K562 (cell line): ENCODE measurements around the gene HLA-DOB. TPM values are rescaled to one million over a fixed set of nuclear protein-coding genes. Genes with fewer than 3 reads are reported as not detected.
A peak's percentile ranks its signal among the peaks of the same experiment; 100 is the strongest.

Experiments used
- ATAC-seq: fragments of 200-7000 bp; cut with Tn5 transposase; 3 replicates; pipeline ENCODE4 v1.9.1; 2020; ENCODE audit warnings: moderate library complexity
- BruUV-seq: library from RNA; stranded (reverse); fragments of 400-500 nt; replicated peaks from 2 replicates; lab custom pipeline; 2021; lab: Mats Ljungman, UMichigan
- CTCF ChIA-PET: fragments of 300-600 bp; formaldehyde crosslinking; extraction: SDS; loops from one replicate; lab custom pipeline; 2021; ENCODE audit warnings: low intra/inter-chr PET ratio; lab: Yijun Ruan, JAX
- POLR2A ChIA-PET: fragments of 300-600, 350-650 bp; sonication (Branson Sonifier 250); formaldehyde crosslinking; extraction: SDS; loops from one replicate; lab custom pipeline; 2021; ENCODE audit warnings: antibody characterized with exemption, inconsistent platforms; lab: Yijun Ruan, JAX
- DNase-seq, 4 experiments: peaks; one replicate each; pipeline versions ENCODE4 v3.0.0 to v3.0.0-alpha.2; 2011 to 2018; ENCODE audit warnings: low spot score in 3 of 4, mixed read lengths in 3 of 4; ENCODE audit errors: extremely low read depth in 1 of 4
- FAIRE-seq: peaks from 2 replicates; lab custom pipeline; 2011; peaks lifted over from hg19 to GRCh38; lab: Jason Lieb, UNC
- H2AFZ ChIP-seq: 2 replicates; pipeline ENCODE4 v1.6.0; 2011; ENCODE audit warnings: low read depth, low read length, control low read depth, inconsistent platforms
- H3K27ac ChIP-seq: fragments of 200-600 bp; 3 replicates; pipeline ENCODE4 v1.8.0; 2011; ENCODE audit warnings: low read depth, mild to moderate bottlenecking, control low read depth, inconsistent platforms, low read length, moderate library complexity, mixed read lengths; ENCODE audit errors: extremely low read depth
- H3K27me3 ChIP-seq, 2 experiments: fragments of 300-600 bp in 1 of 2; 2 replicates in 1 of 2; 3 replicates in 1 of 2; pipeline versions ENCODE4 v1.6.0 to v1.8.0; 2011; ENCODE audit warnings: inconsistent platforms in 2 of 2, low read length in 2 of 2, mild to moderate bottlenecking in 1 of 2, mixed read lengths in 1 of 2, moderate library complexity in 1 of 2; ENCODE audit not compliant: control insufficient read depth in 2 of 2, insufficient read depth in 2 of 2
- H3K36me3 ChIP-seq: fragments of 300-600 bp; 3 replicates; pipeline ENCODE4 v1.8.0; 2011; ENCODE audit warnings: mild to moderate bottlenecking, low read length, inconsistent platforms; ENCODE audit not compliant: control insufficient read depth, insufficient read depth
- H3K4me1 ChIP-seq, 2 experiments: fragments of 200-600 bp in 1 of 2; replicated peaks in 1 of 2; 2 replicates in 1 of 2; 3 replicates in 1 of 2; pipeline versions ENCODE4 v1.5.1 to v1.8.0; 2011; ENCODE audit warnings: inconsistent platforms in 2 of 2, low read length in 2 of 2, mild to moderate bottlenecking in 1 of 2, mixed read lengths in 1 of 2, moderate library complexity in 1 of 2; ENCODE audit not compliant: control insufficient read depth in 2 of 2, insufficient read depth in 2 of 2
- H3K4me2 ChIP-seq: 2 replicates; pipeline ENCODE4 v1.6.1; 2011; ENCODE audit warnings: low read length, control low read depth, inconsistent platforms, mixed read lengths; ENCODE audit not compliant: insufficient read depth
- H3K4me3 ChIP-seq: fragments of 200-600 bp; sonication (generic), shearing (Covaris generic); 2 replicates; pipeline ENCODE4 v1.5.1; 2016; ENCODE audit warnings: control low read depth, inconsistent platforms
- H3K79me2 ChIP-seq: fragments of 200-600 bp; 3 replicates; pipeline ENCODE4 v1.8.0; 2011; ENCODE audit warnings: low read length, inconsistent platforms; ENCODE audit not compliant: control insufficient read depth, insufficient read depth
- H3K9ac ChIP-seq, 2 experiments: 2 replicates each; pipeline versions ENCODE4 v1.6.0 to v1.6.1; 2011; ENCODE audit warnings: low read depth in 2 of 2, low read length in 2 of 2, control low read depth in 1 of 2, inconsistent platforms in 1 of 2, mild to moderate bottlenecking in 1 of 2, mixed read lengths in 1 of 2; ENCODE audit not compliant: insufficient read depth in 1 of 2
- H3K9me1 ChIP-seq: one replicate; pipeline ENCODE4 v1.6.0; 2011; ENCODE audit warnings: inconsistent platforms, mild to moderate bottlenecking, low read length, moderate library complexity; ENCODE audit not compliant: control insufficient read depth, insufficient read depth
- H3K9me3 ChIP-seq: replicated peaks from 2 replicates; pipeline ENCODE4 v1.5.1; 2011; ENCODE audit warnings: low read depth, low read length, inconsistent platforms; ENCODE audit not compliant: control insufficient read depth, insufficient read depth
- H4K20me1 ChIP-seq: replicated peaks from 2 replicates; pipeline ENCODE4 v1.6.1; 2011; ENCODE audit warnings: low read length, inconsistent platforms, mixed read lengths; ENCODE audit not compliant: control insufficient read depth, insufficient read depth
- CBFA2T3 ChIP-seq: fragments of 450-650 bp; IDR thresholded peaks from 2 replicates; pipeline ENCODE4 v1.6.1; 2017
- DDX20 ChIP-seq: fragments of 450-650 bp; IDR thresholded peaks from 2 replicates; pipeline ENCODE4 v1.6.1; 2016; ENCODE audit warnings: missing genetic modification characterization, low read depth, mild to moderate bottlenecking, missing compliant biosample characterization, moderate library complexity
- DMBX1 ChIP-seq: fragments of 250-450 bp; sonication (Bioruptor Pico); IDR thresholded peaks from 2 replicates; pipeline ENCODE4 v1.8.0; 2022; ENCODE audit warnings: inconsistent platforms, mild to moderate bottlenecking, moderate library complexity, borderline replicate concordance
- GATAD2B ChIP-seq: fragments of 450-650 bp; IDR thresholded peaks from 2 replicates; pipeline ENCODE4 v1.6.1; 2017; ENCODE audit warnings: mild to moderate bottlenecking, borderline replicate concordance
- HDAC8 ChIP-seq: fragments of 450-650 bp; IDR thresholded peaks from 2 replicates; pipeline ENCODE4 v1.6.1; 2016; ENCODE audit warnings: mild to moderate bottlenecking, missing genetic modification characterization, moderate library complexity, missing compliant biosample characterization
- KDM1A ChIP-seq, 2 experiments: fragments of 450-650 bp; IDR thresholded peaks; 2 replicates each; pipeline ENCODE4 v1.6.1; 2016; ENCODE audit warnings: mild to moderate bottlenecking in 2 of 2
- KLF16 ChIP-seq: IDR thresholded peaks from 2 replicates; pipeline ENCODE4 v1.6.1; 2016; ENCODE audit warnings: antibody characterized with exemption
- MIER1 ChIP-seq: fragments of 450-650 bp; IDR thresholded peaks from 2 replicates; pipeline ENCODE4 v1.6.1; 2016; ENCODE audit warnings: antibody characterized with exemption, mild to moderate bottlenecking, low read depth
- NR2C2 ChIP-seq, 2 experiments: fragments of 200-800 bp in 1 of 2; sonication (Bioruptor generic) in 1 of 2; sonication (generic) in 1 of 2; formaldehyde crosslinking in 1 of 2; IDR thresholded peaks; 2 replicates each; pipeline versions ENCODE4 v1.6.1 to v1.8.0; 2016 to 2022; ENCODE audit warnings: mild to moderate bottlenecking in 1 of 2, missing compliant biosample characterization in 1 of 2, missing genetic modification characterization in 1 of 2, missing genetic modification reagents in 1 of 2
- PCBP2 ChIP-seq: fragments of 200-400 bp; formaldehyde crosslinking; IDR thresholded peaks from 2 replicates; pipeline ENCODE4 v1.6.1; 2018; ENCODE audit warnings: low read length, low read depth, mild to moderate bottlenecking, moderate library complexity; ENCODE audit not compliant: poor library complexity, severe bottlenecking
- SUPT5H ChIP-seq: fragments of 450-650 bp; IDR thresholded peaks from 2 replicates; pipeline ENCODE4 v1.6.1; 2016
- ZBTB17 ChIP-seq: fragments of 450-650 bp; formaldehyde crosslinking; IDR thresholded peaks from 2 replicates; pipeline ENCODE4 v1.4.0; 2020; ENCODE audit warnings: mild to moderate bottlenecking
- ZNF224 ChIP-seq: sonication (generic); formaldehyde crosslinking; IDR thresholded peaks from 2 replicates; pipeline ENCODE4 v1.8.0; 2022; ENCODE audit warnings: mild to moderate bottlenecking, missing genetic modification reagents
- ZNF551 ChIP-seq: fragments of 250-450 bp; sonication (Bioruptor Pico); IDR thresholded peaks from 2 replicates; pipeline ENCODE4 v1.5.0; 2021; ENCODE audit warnings: mild to moderate bottlenecking, moderate library complexity
- WGBS: fragments of 100-300 bp; shearing (Covaris generic); methylation state at CpG from one replicate; pipeline ENCODE4 v1.1.6; 2016; ENCODE audit warnings: low coverage, mixed read lengths; ENCODE audit not compliant: insufficient coverage; ENCODE audit errors: missing lambda C conversion rate; 5-methylcytosine and 5-hydroxymethylcytosine counted together
- in situ Hi-C: fragments of 300-500 bp; cut with MboI; formaldehyde crosslinking; loops from 4 replicates; pipeline ENCODE4 v1.15.0; 2018; ENCODE audit warnings: inconsistent platforms, mixed read lengths
- intact Hi-C: fragments of 100-400 bp; cut with micrococcal nuclease; formaldehyde crosslinking; loops from 2 replicates; pipeline ENCODE4 v1.14.2; 2022
- polyA plus RNA-seq, 8 experiments: library from polyadenylated mRNA; depleted of rRNA in 4 of 8; stranded (reverse) in 5 of 8; unstranded in 3 of 8; fragments of >200 nt; fragmentation: Nextera tagmentation in 2 of 8; fragmentation: Illumina TruSeq in 1 of 8; extraction: Ambion mirVana in 2 of 8; extraction: Trizol in 1 of 8; gene quantifications; 2 replicates each; pipeline versions ENCODE4 v1.2.1 to v1.2.3, GENCODE V29; 2011 to 2014; ENCODE audit warnings: inconsistent platforms in 1 of 8, missing spikeins in 1 of 8
- total RNA-seq, 7 experiments: library from RNA; depleted of rRNA in 6 of 7; stranded (reverse); fragments of >200 nt in 6 of 7; fragmentation: Illumina TruSeq in 2 of 7; extraction: Trizol in 2 of 7; gene quantifications; 2 replicates each; pipeline versions ENCODE4 v1.2.1 to v1.2.3, GENCODE V29; 2011 to 2021; ENCODE audit warnings: low replicate concordance in 1 of 7
- TF ChIP-seq, protein P1 (sequence below): sonication (generic); formaldehyde crosslinking; IDR thresholded peaks from 2 replicates; pipeline ENCODE4 v1.8.0; 2022; ENCODE audit warnings: missing genetic modification reagents, mild to moderate bottlenecking, borderline replicate concordance
- TF ChIP-seq, protein P2 (sequence below): fragments of 250-450 bp; sonication (Bioruptor Pico); IDR thresholded peaks from 2 replicates; pipeline ENCODE4 v1.4.0; 2020; ENCODE audit warnings: mild to moderate bottlenecking
- TF ChIP-seq, protein P3 (sequence below): sonication (generic); formaldehyde crosslinking; IDR thresholded peaks from 2 replicates; pipeline ENCODE4 v1.8.0; 2022; ENCODE audit warnings: missing genetic modification reagents, mild to moderate bottlenecking, moderate library complexity, borderline replicate concordance

Gene HLA-DOB
- total and polyA plus RNA-seq, 9 of the 15 experiments (the other 6 are each of a cell fraction or from before 2014, with no cell fraction given): 1.2 to 4.0 (median 2.5) TPM

DNA sequence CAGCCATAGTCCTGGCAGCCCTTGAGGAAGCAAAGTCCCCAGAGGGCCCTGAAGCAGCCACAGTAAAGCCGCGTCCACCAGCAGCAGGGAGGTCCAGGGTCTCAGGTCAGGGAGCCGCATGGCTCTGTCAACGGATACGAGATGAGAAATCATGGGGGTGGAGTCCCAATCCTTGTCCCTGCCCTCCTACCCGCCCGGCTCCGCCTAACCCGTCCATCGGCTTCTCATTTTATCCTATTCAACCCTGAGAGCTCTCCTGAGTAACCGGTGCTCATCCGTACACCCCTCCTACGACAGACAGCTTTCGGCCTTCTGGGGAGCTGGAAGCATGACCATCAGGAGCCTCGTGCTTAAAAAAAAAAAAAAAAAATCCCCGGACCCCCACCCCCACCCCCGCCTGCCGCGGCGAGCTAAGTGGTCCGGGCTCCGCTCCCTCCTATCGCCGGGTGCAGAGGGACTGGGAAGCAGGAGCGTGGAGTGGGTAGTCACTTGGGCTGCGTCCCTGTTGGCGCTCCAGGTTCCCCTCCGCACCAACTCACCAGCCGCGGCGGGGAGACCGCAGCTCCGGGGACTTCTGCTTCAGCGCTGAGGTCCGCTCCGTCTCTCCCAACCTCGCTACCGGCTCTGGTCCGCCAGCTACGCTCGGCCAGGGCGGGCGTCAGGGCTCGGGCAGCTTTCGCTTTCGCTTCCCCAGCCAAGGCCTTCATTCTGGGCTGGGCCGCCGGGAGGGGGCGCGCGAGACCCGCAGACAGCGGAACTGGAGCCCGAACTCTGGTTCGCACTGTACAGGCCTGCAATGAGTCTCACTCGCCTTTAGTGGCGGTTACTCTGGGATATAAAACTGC, 21.5 kb upstream of the HLA-DOB start, which contains the start of gene TAP2:
TAP2 (minus strand) TSS at position 626 of the 845 bp plus-strand sequence; CDS start at position 120, 506 bp downstream.
- under 1% methylated on average over 46 of the region's 57 CpGs for WGBS
- intact Hi-C loops (loop anchor here (1.0 kb wide), 3 partner anchors 15 to 146 kb away; partner anchors contain the start of gene TAP1), in situ Hi-C loops (no loop called here)
- Histone ChIP-seq H3K9me3 (no peaks in the 10 kb centered on the region), H3K4me2 (peak within 1 kb of the TSS; percentile 88), H3K9me1 (no peaks in the 10 kb centered on the region), H3K27ac (peak within 1 kb of the TSS; percentile 75), H4K20me1 (no peaks in the 10 kb centered on the region), H2AFZ (peak within 1 kb of the TSS; percentile 99), H3K36me3 (peaks cover 30% of the 10 kb centered on the region; the same call in 2 of the 3 replicates), H3K79me2 (peaks cover 11% of the 10 kb centered on the region; the same call in 2 of the 3 replicates), H3K9ac (peak within 1 kb of the TSS; percentile 67 to 97), H3K27me3 (no peaks in the 10 kb centered on the region), H3K4me3 (peak within 1 kb of the TSS; percentile 73), H3K4me1 (peaks cover 6 to 9% of the 10 kb centered on the region in 2 experiments; a peak in 3 of 5 replicates)
- ATAC-seq (peak; percentile 94), DNase-seq (peak; percentile 94 to 97 (median 96)), FAIRE-seq (peak; percentile 94)
- POLR2A ChIA-PET: interaction anchor here (0.5 to 5.1 kb wide), 20 partner anchors 10 to 1307 kb away, joined by 3 to 56 read pairs (median 6); partner anchors contain the start of genes PSMB9, RPS18 and TAP1
- CTCF ChIA-PET: interaction anchor here (0.6 to 6.6 kb wide), 5 partner anchors 16 to 147 kb away, joined by 3 to 66 read pairs (median 3); partner anchors contain the start of genes PSMB9 and TAP1
- BruUV-seq: no TSS peak
- TF ChIP-seq DDX20 (tag): no peak
- 0 out of 2 replicates have a peak, but pooled peaks have one; percentile 3 for TF ChIP-seq CBFA2T3
- TF ChIP-seq PCBP2: no peak
- peak; percentile 69; the same call in 1 of the 2 replicates for TF ChIP-seq GATAD2B
- TF ChIP-seq KDM1A (IDR thresholded peaks at IDR 0.05): no peak
- peak; percentile 45; the same call in 1 of the 2 replicates for TF ChIP-seq ZBTB17 (CRISPR knock-in tag)
- no peak for TF ChIP-seq MIER1
- peak; percentile 72; the same call in 1 of the 2 replicates for TF ChIP-seq NR2C2 (CRISPR knock-in tag; IDR thresholded peaks at IDR 0.05)
- TF ChIP-seq NR2C2 (tag; IDR thresholded peaks at IDR 0.05): no peak; the same call in 1 of the 2 replicates
- TF ChIP-seq, protein P1, sequence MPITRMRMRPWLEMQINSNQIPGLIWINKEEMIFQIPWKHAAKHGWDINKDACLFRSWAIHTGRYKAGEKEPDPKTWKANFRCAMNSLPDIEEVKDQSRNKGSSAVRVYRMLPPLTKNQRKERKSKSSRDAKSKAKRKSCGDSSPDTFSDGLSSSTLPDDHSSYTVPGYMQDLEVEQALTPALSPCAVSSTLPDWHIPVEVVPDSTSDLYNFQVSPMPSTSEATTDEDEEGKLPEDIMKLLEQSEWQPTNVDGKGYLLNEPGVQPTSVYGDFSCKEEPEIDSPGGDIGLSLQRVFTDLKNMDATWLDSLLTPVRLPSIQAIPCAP (CRISPR knock-in tag): peak; percentile 99
- TF ChIP-seq, protein P2, sequence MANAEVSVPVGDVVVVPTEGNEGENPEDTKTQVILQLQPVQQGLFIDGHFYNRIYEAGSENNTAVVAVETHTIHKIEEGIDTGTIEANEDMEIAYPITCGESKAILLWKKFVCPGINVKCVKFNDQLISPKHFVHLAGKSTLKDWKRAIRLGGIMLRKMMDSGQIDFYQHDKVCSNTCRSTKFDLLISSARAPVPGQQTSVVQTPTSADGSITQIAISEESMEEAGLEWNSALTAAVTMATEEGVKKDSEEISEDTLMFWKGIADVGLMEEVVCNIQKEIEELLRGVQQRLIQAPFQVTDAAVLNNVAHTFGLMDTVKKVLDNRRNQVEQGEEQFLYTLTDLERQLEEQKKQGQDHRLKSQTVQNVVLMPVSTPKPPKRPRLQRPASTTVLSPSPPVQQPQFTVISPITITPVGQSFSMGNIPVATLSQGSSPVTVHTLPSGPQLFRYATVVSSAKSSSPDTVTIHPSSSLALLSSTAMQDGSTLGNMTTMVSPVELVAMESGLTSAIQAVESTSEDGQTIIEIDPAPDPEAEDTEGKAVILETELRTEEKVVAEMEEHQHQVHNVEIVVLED (CRISPR knock-in tag): 0 out of 2 replicates have a peak, but pooled peaks have one; percentile 17
- peak; percentile 64; the same call in 1 of the 2 replicates for TF ChIP-seq KLF16
- TF ChIP-seq HDAC8: no peak
- TF ChIP-seq, protein P3, sequence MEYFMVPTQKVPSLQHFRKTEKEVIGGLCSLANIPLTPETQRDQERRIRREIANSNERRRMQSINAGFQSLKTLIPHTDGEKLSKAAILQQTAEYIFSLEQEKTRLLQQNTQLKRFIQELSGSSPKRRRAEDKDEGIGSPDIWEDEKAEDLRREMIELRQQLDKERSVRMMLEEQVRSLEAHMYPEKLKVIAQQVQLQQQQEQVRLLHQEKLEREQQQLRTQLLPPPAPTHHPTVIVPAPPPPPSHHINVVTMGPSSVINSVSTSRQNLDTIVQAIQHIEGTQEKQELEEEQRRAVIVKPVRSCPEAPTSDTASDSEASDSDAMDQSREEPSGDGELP (CRISPR knock-in tag): peak; percentile 78
- no peak for TF ChIP-seq ZNF224
- 0 out of 2 replicates have a peak, but pooled peaks have one; percentile 17 for TF ChIP-seq DMBX1 (CRISPR knock-in tag)
- TF ChIP-seq SUPT5H: peak; percentile 65; the same call in 1 of the 2 replicates
- no peak for TF ChIP-seq ZNF551 (CRISPR knock-in tag)
